HL-60 (cell line): Measurements from ENCODE around the gene GALNT13.

Source experiments
- DNase-seq, 2 experiments: peaks; one replicate each; pipeline ENCODE4 v3.0.0-alpha.2; 2010 to 2020; ENCODE audit warnings: low read depth in 1 of 2, low spot score in 1 of 2
- H3K27ac ChIP-seq: fragments of 250-450 bp; sonication (Bioruptor Pico); replicated peaks from 2 replicates; pipeline ENCODE4 v1.5.1; 2020; ENCODE audit warnings: mild to moderate bottlenecking, moderate library complexity
- H3K27me3 ChIP-seq: fragments of 250-450 bp; sonication (Bioruptor Pico); 2 replicates; pipeline ENCODE4 v1.5.1; 2021; ENCODE audit warnings: mild to moderate bottlenecking, moderate library complexity; ENCODE audit not compliant: insufficient read depth, poor library complexity, severe bottlenecking
- H3K4me3 ChIP-seq: replicated peaks from 2 replicates; pipeline ENCODE4 v1.5.1; 2011; ENCODE audit warnings: mild to moderate bottlenecking, control low read depth, low read length; ENCODE audit not compliant: insufficient read depth
- GABPA ChIP-seq: IDR thresholded peaks from 2 replicates; pipeline ENCODE4 v1.6.1; 2012; ENCODE audit warnings: low read depth
- POLR2AphosphoS5 ChIP-seq: IDR thresholded peaks from 2 replicates; pipeline ENCODE4 v1.6.1; 2012; ENCODE audit warnings: low read depth
- SPI1 ChIP-seq: IDR thresholded peaks from 2 replicates; pipeline ENCODE4 v1.6.1; 2012; ENCODE audit warnings: low read depth, mild to moderate bottlenecking, borderline replicate concordance
- TF ChIP-seq, protein P1 (sequence below): IDR thresholded peaks from 2 replicates; pipeline ENCODE4 v1.6.1; 2012; ENCODE audit warnings: low read depth; ENCODE audit not compliant: insufficient replicate concordance
- TF ChIP-seq, protein P2 (sequence below): IDR thresholded peaks from one replicate; pipeline ENCODE4 v1.5.1; 2011; ENCODE audit warnings: low read length, control low read depth, inconsistent platforms; ENCODE audit not compliant: insufficient read depth

GALNT13 gene

DNA sequence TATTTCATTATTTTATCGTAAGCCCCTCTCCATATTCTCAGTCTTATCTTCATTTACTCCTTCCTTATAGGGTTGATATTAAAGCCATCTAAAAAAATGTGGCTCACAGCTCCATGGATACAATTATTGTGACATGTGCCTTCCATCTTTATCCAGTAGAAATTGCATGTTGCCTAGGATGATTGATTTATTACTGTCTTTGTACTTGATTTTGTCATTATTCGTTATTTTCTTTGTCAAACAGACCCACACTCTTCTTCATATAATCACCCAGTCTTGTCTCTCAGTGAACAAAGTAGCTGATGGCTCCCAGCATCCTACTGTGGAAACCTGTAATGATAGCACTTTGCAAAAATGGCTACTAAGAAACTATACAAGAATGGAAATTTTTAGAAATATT lies 574.6 kb downstream of the GALNT13 start:
- no peak for DNase-seq

DNA sequence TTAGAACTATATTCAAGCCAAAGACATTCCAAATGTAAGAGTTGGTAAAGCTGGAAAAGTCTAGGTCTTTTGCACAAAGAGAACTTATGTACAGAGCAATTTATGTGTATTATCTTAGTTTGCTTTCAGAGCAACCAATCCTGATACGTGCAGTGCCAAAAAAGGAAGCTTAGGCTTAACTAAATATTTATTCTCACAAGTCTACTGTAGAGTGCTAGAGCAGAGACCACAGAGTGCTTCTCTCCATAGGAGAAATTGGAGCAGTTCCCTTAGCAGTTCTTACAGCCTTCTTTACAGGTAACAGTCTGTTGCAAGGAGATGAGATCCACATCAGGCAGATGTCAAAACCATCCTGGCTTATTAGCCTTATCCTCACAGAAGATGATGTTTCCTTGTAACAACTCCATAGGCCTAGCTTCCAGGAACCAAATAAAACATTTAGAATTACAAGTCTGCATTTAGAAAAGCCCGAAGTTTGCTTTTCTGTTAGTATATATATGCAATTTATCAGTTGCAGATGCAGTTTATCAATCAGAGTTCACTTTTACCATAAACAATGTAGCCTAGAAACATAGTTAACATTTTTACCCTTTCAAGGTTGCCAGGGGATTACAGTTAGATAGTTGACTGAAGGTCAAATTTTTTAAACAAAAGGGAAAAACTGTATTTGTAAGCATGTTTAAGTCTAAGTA lies 576.2 kb downstream of the GALNT13 start:
- Histone ChIP-seq H3K4me3 (no peak overlapping the region), H3K27ac (no peak overlapping the region), H3K27me3 (no peaks in the 10 kb centered on the region)
- TF ChIP-seq GABPA = no peak
- TF ChIP-seq, protein P1, sequence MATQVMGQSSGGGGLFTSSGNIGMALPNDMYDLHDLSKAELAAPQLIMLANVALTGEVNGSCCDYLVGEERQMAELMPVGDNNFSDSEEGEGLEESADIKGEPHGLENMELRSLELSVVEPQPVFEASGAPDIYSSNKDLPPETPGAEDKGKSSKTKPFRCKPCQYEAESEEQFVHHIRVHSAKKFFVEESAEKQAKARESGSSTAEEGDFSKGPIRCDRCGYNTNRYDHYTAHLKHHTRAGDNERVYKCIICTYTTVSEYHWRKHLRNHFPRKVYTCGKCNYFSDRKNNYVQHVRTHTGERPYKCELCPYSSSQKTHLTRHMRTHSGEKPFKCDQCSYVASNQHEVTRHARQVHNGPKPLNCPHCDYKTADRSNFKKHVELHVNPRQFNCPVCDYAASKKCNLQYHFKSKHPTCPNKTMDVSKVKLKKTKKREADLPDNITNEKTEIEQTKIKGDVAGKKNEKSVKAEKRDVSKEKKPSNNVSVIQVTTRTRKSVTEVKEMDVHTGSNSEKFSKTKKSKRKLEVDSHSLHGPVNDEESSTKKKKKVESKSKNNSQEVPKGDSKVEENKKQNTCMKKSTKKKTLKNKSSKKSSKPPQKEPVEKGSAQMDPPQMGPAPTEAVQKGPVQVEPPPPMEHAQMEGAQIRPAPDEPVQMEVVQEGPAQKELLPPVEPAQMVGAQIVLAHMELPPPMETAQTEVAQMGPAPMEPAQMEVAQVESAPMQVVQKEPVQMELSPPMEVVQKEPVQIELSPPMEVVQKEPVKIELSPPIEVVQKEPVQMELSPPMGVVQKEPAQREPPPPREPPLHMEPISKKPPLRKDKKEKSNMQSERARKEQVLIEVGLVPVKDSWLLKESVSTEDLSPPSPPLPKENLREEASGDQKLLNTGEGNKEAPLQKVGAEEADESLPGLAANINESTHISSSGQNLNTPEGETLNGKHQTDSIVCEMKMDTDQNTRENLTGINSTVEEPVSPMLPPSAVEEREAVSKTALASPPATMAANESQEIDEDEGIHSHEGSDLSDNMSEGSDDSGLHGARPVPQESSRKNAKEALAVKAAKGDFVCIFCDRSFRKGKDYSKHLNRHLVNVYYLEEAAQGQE = no peak
- TF ChIP-seq, protein P2, sequence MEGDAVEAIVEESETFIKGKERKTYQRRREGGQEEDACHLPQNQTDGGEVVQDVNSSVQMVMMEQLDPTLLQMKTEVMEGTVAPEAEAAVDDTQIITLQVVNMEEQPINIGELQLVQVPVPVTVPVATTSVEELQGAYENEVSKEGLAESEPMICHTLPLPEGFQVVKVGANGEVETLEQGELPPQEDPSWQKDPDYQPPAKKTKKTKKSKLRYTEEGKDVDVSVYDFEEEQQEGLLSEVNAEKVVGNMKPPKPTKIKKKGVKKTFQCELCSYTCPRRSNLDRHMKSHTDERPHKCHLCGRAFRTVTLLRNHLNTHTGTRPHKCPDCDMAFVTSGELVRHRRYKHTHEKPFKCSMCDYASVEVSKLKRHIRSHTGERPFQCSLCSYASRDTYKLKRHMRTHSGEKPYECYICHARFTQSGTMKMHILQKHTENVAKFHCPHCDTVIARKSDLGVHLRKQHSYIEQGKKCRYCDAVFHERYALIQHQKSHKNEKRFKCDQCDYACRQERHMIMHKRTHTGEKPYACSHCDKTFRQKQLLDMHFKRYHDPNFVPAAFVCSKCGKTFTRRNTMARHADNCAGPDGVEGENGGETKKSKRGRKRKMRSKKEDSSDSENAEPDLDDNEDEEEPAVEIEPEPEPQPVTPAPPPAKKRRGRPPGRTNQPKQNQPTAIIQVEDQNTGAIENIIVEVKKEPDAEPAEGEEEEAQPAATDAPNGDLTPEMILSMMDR = no peak
- no peak for TF ChIP-seq POLR2AphosphoS5
- TF ChIP-seq SPI1 = no peak
- DNase-seq = no peak

More for the DNA sequence above, 574.6 kb downstream of the GALNT13 start:
- H3K4me3 ChIP-seq = no peak overlapping the region
- H3K27ac ChIP-seq = no peak overlapping the region
- TF ChIP-seq, protein P2 = no peak
- TF ChIP-seq, protein P1 = no peak
- TF ChIP-seq POLR2AphosphoS5 = no peak
- no peaks in the 10 kb centered on the region for H3K27me3 ChIP-seq

DNA sequence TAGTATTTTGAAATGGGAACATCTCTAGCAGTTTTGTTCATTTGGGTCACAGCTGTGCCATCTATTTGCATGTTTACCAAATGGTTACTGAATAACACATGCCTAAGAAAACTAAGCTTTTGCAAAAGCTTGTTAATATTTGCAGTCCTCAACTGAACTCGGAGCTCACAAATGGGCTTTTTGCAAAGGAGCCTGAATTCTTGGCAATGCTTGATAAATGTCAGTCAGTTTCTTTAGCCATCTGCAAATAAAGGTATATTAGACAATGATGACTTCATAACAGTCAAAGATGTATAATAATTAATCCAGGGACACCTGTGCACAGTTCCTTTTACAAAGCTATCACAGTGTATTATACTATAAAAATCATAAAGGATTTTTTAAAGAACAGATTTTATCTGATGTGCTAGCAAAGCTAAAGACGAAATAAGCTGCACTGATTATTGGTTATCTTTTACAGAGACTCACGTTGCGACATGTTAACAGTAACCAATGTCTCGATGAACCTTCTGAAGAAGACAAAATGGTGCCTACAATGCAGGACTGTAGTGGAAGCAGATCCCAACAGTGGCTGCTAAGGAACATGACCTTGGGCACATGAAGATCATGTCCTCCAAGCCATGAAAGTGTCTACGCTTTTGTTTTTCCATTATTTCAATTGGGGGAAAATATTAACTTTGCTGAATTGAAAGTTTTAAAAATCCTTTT lies 578.4 kb downstream of the GALNT13 start:
- Histone ChIP-seq H3K27ac (no peak overlapping the region), H3K4me3 (no peak overlapping the region), H3K27me3 (no peaks in the 10 kb centered on the region)
- DNase-seq = no peak
- TF ChIP-seq POLR2AphosphoS5 (no peak), GABPA (no peak)
- TF ChIP-seq, protein P1 = no peak
